Muscle of arm (tissue), 14 donors: ENCODE measurements around the gene OTOP1. TPM values are rescaled to one million over a fixed set of nuclear protein-coding genes. Genes with fewer than 3 reads are reported as not detected.
"Not testable (repeated sequence)": the region's sequence is repeated elsewhere in the genome, so short reads cannot be mapped to it uniquely, and the experiment has no call there.

Experiments used
- DNase-seq: peaks from one replicate; pipeline ENCODE4 v3.0.0-alpha.2; 2013
- long read RNA-seq, 11 donors: transcript quantifications; one replicate each; lab custom pipeline, GENCODE V29; 2026
- polyA plus RNA-seq, 12 donors: library from polyadenylated mRNA; unstranded; fragments of 120-200 nt; gene quantifications; one replicate each; pipeline ENCODE4 v1.2.1, GENCODE V29; 2013; ENCODE audit not compliant: insufficient read length in 12 of 12

OTOP1 gene
- polyA plus RNA-seq, result not detected
- long read RNA-seq, donor 1, result 0 reads
- long read RNA-seq, donor 2, result 0 reads
- long read RNA-seq, donor 3, result 0 reads
- long read RNA-seq, donor 4, result 0 reads
- long read RNA-seq, donor 5, result 0 reads
- long read RNA-seq, donor 6, result 0 reads
- long read RNA-seq, donor 7, result 0 reads
- long read RNA-seq, donor 8, result 0 reads
- long read RNA-seq, donor 9, result 0 reads
- long read RNA-seq, donor 10, result 0 reads
- long read RNA-seq, donor 11, result 0 reads

GRCh38 chr4:4226606-4227438, at the start of gene OTOP1:
Gene OTOP1, minus strand, starts transcription at chr4:4226929. Its CDS starts 65 bp downstream, at chr4:4226864.
- no peak for DNase-seq

GRCh38 chr4:4274226-4274625, 47.5 kb upstream of the OTOP1 start:
- DNase-seq, result no peak

- no peak for DNase-seq
Observed at GRCh38 chr4:4271912-4272311, 45.2 kb upstream of the OTOP1 start.

GRCh38 chr4:4270529-4270928, 43.8 kb upstream of the OTOP1 start:
- no peak for DNase-seq

GRCh38 chr4:4269856-4270255, 43.1 kb upstream of the OTOP1 start:
- DNase-seq, result no peak

GRCh38 chr4:4269331-4269731, 42.6 kb upstream of the OTOP1 start:
- DNase-seq, result no peak

- DNase-seq, result no peak
Observed at GRCh38 chr4:4268776-4269175, 42.0 kb upstream of the OTOP1 start.

- DNase-seq, result no peak
Observed at GRCh38 chr4:4267981-4268380, 41.3 kb upstream of the OTOP1 start.

GRCh38 chr4:4260185-4260751, 33.5 kb upstream of the OTOP1 start:
- no peak for DNase-seq

GRCh38 chr4:4259484-4260100, 32.9 kb upstream of the OTOP1 start:
- DNase-seq, result no peak

GRCh38 chr4:4257705-4258104, 31.0 kb upstream of the OTOP1 start:
- not testable (repeated sequence) for DNase-seq

- DNase-seq, result no peak
Observed at GRCh38 chr4:4256799-4257198, 30.1 kb upstream of the OTOP1 start.

GRCh38 chr4:4254666-4255065, 27.9 kb upstream of the OTOP1 start:
- no peak for DNase-seq

- DNase-seq, result no peak
Observed at GRCh38 chr4:4254199-4254598, 27.5 kb upstream of the OTOP1 start.

- no peak for DNase-seq
Observed at GRCh38 chr4:4249866-4250265, 23.1 kb upstream of the OTOP1 start.

GRCh38 chr4:4249342-4249741, 22.6 kb upstream of the OTOP1 start:
- DNase-seq, result not testable (repeated sequence)

- DNase-seq, result no peak
Observed at GRCh38 chr4:4248885-4249203, 22.1 kb upstream of the OTOP1 start.

GRCh38 chr4:4248029-4248884, 21.5 kb upstream of the OTOP1 start, which contains the start of gene TMEM128:
Gene TMEM128, minus strand, starts transcription at chr4:4248223. Its CDS starts 21 bp downstream, at chr4:4248202.
- peak; percentile 98 for DNase-seq

GRCh38 chr4:4247696-4248028, 20.9 kb upstream of the OTOP1 start:
- DNase-seq, result no peak

- no peak for DNase-seq
Observed at GRCh38 chr4:4245172-4245571, 18.4 kb upstream of the OTOP1 start.

- DNase-seq, result not testable (repeated sequence)
Observed at GRCh38 chr4:4239551-4239950, 12.8 kb upstream of the OTOP1 start.

- no peak for DNase-seq
Observed at GRCh38 chr4:4233610-4234009, 6.9 kb upstream of the OTOP1 start.
